ENCODE data around the gene MPV17. TPM values are rescaled to one million over a fixed set of nuclear protein-coding genes. Genes with fewer than 3 reads are reported as not detected.

The MPV17 gene
- total RNA-seq, 2 donors from 2014 or later: 46.6 to 59.6 TPM

- H3K27ac ChIP-seq (ENCODE audit: low read depth, low read length): no peak overlapping the region
- H3K9ac ChIP-seq (ENCODE audit: extremely low read depth, low read length, poor library complexity, severe bottlenecking): no peak overlapping the region
- H3K36me3 ChIP-seq (ENCODE audit: control insufficient read depth, insufficient read depth, low read length): no peaks in the 10 kb centered on the region
- DNase-seq: no peak
- Mint-ChIP-seq H3K36me3 (ENCODE audit: low read depth) (no peaks in the 10 kb centered on the region), H3K27me3 (ENCODE audit: insufficient read depth) (no peaks in the 10 kb centered on the region), H3K4me3 (no peak overlapping the region), H3K9me3 (no peaks in the 10 kb centered on the region), H3K27ac (no peak overlapping the region), H3K4me1 (peaks cover 18% of the 10 kb centered on the region)
- no peak for TF ChIP-seq CTCF (conservative IDR thresholded peaks at IDR 0.05)
- no peak overlapping the region for H3K4me3 ChIP-seq (ENCODE audit: low read length)
- H3K4me1 ChIP-seq (ENCODE audit: control insufficient read depth, insufficient read depth, low read length): peaks cover 7% of the 10 kb centered on the region
- WGBS, 2 experiments (ENCODE audit: insufficient coverage in 1 of 2, insufficient read length in 1 of 2): 93 to 94% methylated on average over 8 of the region's 8 CpGs
- H3K9me3 ChIP-seq (ENCODE audit: control insufficient read depth, low read length): no peaks in the 10 kb centered on the region
- no peaks in the 10 kb centered on the region for H3K27me3 ChIP-seq (ENCODE audit: control insufficient read depth, insufficient read depth, low read length, poor library complexity, severe bottlenecking)
These were observed 28.0 kb downstream of the MPV17 start for GRCh38 chr2:27294928-27295327.

GRCh38 chr2:27291865-27292264 is 31.0 kb downstream of the MPV17 start:
- Histone ChIP-seq H3K27me3 (ENCODE audit: control insufficient read depth, insufficient read depth, low read length, poor library complexity, severe bottlenecking) (no peaks in the 10 kb centered on the region), H3K9me3 (ENCODE audit: control insufficient read depth, low read length) (no peaks in the 10 kb centered on the region), H3K4me3 (ENCODE audit: low read length) (no peak overlapping the region), H3K9ac (ENCODE audit: extremely low read depth, low read length, poor library complexity, severe bottlenecking) (no peak overlapping the region), H3K27ac (ENCODE audit: low read depth, low read length) (no peak overlapping the region), H3K4me1 (ENCODE audit: control insufficient read depth, insufficient read depth, low read length) (peaks cover 7% of the 10 kb centered on the region), H3K36me3 (ENCODE audit: control insufficient read depth, insufficient read depth, low read length) (no peaks in the 10 kb centered on the region)
- Mint-ChIP-seq H3K36me3 (ENCODE audit: low read depth) (no peaks in the 10 kb centered on the region), H3K4me3 (no peak overlapping the region), H3K27me3 (ENCODE audit: insufficient read depth) (no peaks in the 10 kb centered on the region), H3K4me1 (peaks cover 18% of the 10 kb centered on the region), H3K27ac (no peak overlapping the region), H3K9me3 (no peaks in the 10 kb centered on the region)
- 22 to 51% methylated on average over 4 to 6 of the region's 6 CpGs for WGBS, 2 experiments (ENCODE audit: insufficient coverage in 1 of 2, insufficient read length in 1 of 2)
- peak; percentile 70 for TF ChIP-seq CTCF (conservative IDR thresholded peaks at IDR 0.05)
- peak; percentile 80 for DNase-seq

GRCh38 chr2:27290549-27290948 is 32.3 kb downstream of the MPV17 start:
- WGBS, 2 experiments (ENCODE audit: insufficient coverage in 1 of 2, insufficient read length in 1 of 2): 96 to 100% methylated on average over 4 to 5 of the region's 5 CpGs
- no peaks in the 10 kb centered on the region for H3K9me3 ChIP-seq (ENCODE audit: control insufficient read depth, low read length)
- no peaks in the 10 kb centered on the region for H3K27me3 ChIP-seq (ENCODE audit: control insufficient read depth, insufficient read depth, low read length, poor library complexity, severe bottlenecking)
- Mint-ChIP-seq H3K36me3 (ENCODE audit: low read depth) (no peaks in the 10 kb centered on the region), H3K27me3 (ENCODE audit: insufficient read depth) (no peaks in the 10 kb centered on the region), H3K27ac (no peak overlapping the region), H3K9me3 (no peaks in the 10 kb centered on the region), H3K4me3 (no peak overlapping the region), H3K4me1 (peaks cover 18% of the 10 kb centered on the region)
- TF ChIP-seq CTCF (conservative IDR thresholded peaks at IDR 0.05): no peak
- no peak for DNase-seq
- peaks cover 7% of the 10 kb centered on the region for H3K4me1 ChIP-seq (ENCODE audit: control insufficient read depth, insufficient read depth, low read length)
- no peak overlapping the region for H3K27ac ChIP-seq (ENCODE audit: low read depth, low read length)
- no peaks in the 10 kb centered on the region for H3K36me3 ChIP-seq (ENCODE audit: control insufficient read depth, insufficient read depth, low read length)
- no peak overlapping the region for H3K9ac ChIP-seq (ENCODE audit: extremely low read depth, low read length, poor library complexity, severe bottlenecking)
- no peak overlapping the region for H3K4me3 ChIP-seq (ENCODE audit: low read length)

Data from endodermal cell (in vitro differentiated cells).